ENCODE measurements around the gene OR5H14.

DNA sequence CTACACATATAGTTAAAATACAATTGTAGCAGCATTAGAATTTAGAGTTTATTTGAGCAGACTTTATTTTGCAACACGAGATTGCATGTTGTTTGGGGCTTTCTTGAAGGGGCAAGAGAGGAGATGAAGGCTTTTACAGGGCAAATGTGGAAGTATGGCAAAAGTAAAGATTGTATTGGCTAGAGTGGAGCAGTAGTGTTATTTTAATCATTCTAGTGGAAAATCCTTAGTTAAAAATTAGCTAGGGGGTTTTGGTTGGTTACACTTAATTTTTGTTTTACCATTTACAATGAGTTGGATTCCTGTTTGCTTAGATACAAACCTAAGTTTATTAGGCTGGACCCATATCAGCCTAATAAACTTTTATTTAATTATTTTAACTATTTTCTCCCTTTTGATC is 23.8 kb downstream of the OR5H14 start:
- TF ChIP-seq CTCF (IDR thresholded peaks at IDR 0.05) (no peak), POLR2A (IDR thresholded peaks at IDR 0.05) (no peak)
